ENCODE results near the gene CYTL1. TPM values are rescaled to one million over a fixed set of nuclear protein-coding genes. Genes with fewer than 3 reads are reported as not detected.
A peak's percentile ranks its signal among the peaks of the same experiment; 100 is the strongest.

The CYTL1 gene
- total and polyA plus RNA-seq, 5 donors from 2014 or later = 0.54 TPM; not detected in 4

GRCh38 chr4:4981427-4981826 lies 37.8 kb downstream of the CYTL1 start:
- Mint-ChIP-seq H3K9me3 (peaks cover 0 to 10% (median 3%) of the 10 kb centered on the region in 7 donors), H3K27ac (no peak overlapping the region), H3K36me3 (no peaks in the 10 kb centered on the region), H3K27me3 (peaks cover 15% of the 10 kb centered on the region), H3K4me3 (no peak overlapping the region), H3K4me1 (no peaks in the 10 kb centered on the region)
- H3K27me3 ChIP-seq (ENCODE audit: control insufficient read depth, insufficient read depth, low read length) = no peaks in the 10 kb centered on the region
- no peaks in the 10 kb centered on the region for H3K4me1 ChIP-seq (ENCODE audit: control insufficient read depth, insufficient read depth, low read length, poor library complexity, severe bottlenecking)
- ATAC-seq (ENCODE audit: low read depth in 2 of 2) = no peak
- H3K27ac ChIP-seq (ENCODE audit: insufficient read depth, low read length, poor library complexity, severe bottlenecking) = no peak overlapping the region
- DNase-seq = no peak
- H3K9me3 ChIP-seq (ENCODE audit: control insufficient read depth in 2 of 2, low read length in 2 of 2) = peaks cover 0 to 3% of the 10 kb centered on the region in 2 experiments
- no peaks in the 10 kb centered on the region for H3K36me3 ChIP-seq (ENCODE audit: control insufficient read depth, insufficient read depth, low read length)
- H3K4me3 ChIP-seq (ENCODE audit: low read depth, low read length) = no peak overlapping the region

- peaks cover 2 to 11% (median 3%) of the 10 kb centered on the region in 7 donors for H3K9me3 Mint-ChIP-seq
- H3K27ac Mint-ChIP-seq = peak overlapping the region in 1 of 3 donors; percentile 17
- Histone ChIP-seq H3K4me1 (ENCODE audit: control insufficient read depth, insufficient read depth, low read length, poor library complexity, severe bottlenecking) (no peaks in the 10 kb centered on the region), H3K4me3 (ENCODE audit: low read depth, low read length) (no peak overlapping the region), H3K9me3 (ENCODE audit: control insufficient read depth in 2 of 2, low read length in 2 of 2) (peaks cover 1 to 5% of the 10 kb centered on the region in 2 experiments), H3K27me3 (ENCODE audit: control insufficient read depth, insufficient read depth, low read length) (no peaks in the 10 kb centered on the region), H3K36me3 (ENCODE audit: control insufficient read depth, insufficient read depth, low read length) (no peaks in the 10 kb centered on the region), H3K27ac (ENCODE audit: insufficient read depth, low read length, poor library complexity, severe bottlenecking) (no peak overlapping the region)
- DNase-seq = no peak
- H3K4me1 Mint-ChIP-seq = no peaks in the 10 kb centered on the region
- no peak overlapping the region for H3K4me3 Mint-ChIP-seq
- no peaks in the 10 kb centered on the region for H3K36me3 Mint-ChIP-seq
- peaks cover 15% of the 10 kb centered on the region for H3K27me3 Mint-ChIP-seq
- ATAC-seq (ENCODE audit: low read depth in 2 of 2) = no peak
Measured at GRCh38 chr4:4980621-4981230, 38.5 kb downstream of the CYTL1 start.

- H3K27ac ChIP-seq (ENCODE audit: insufficient read depth, low read length, poor library complexity, severe bottlenecking) = no peak overlapping the region
- Mint-ChIP-seq H3K27me3 (peaks cover 15% of the 10 kb centered on the region), H3K36me3 (no peaks in the 10 kb centered on the region), H3K4me3 (no peak overlapping the region), H3K27ac (no peak overlapping the region), H3K9me3 (peaks cover 3 to 17% (median 4%) of the 10 kb centered on the region in 7 donors), H3K4me1 (no peaks in the 10 kb centered on the region)
- no peaks in the 10 kb centered on the region for H3K4me1 ChIP-seq (ENCODE audit: control insufficient read depth, insufficient read depth, low read length, poor library complexity, severe bottlenecking)
- peaks cover 3 to 13% of the 10 kb centered on the region in 2 experiments for H3K9me3 ChIP-seq (ENCODE audit: control insufficient read depth in 2 of 2, low read length in 2 of 2)
- DNase-seq = no peak
- no peak overlapping the region for H3K4me3 ChIP-seq (ENCODE audit: low read depth, low read length)
- H3K36me3 ChIP-seq (ENCODE audit: control insufficient read depth, insufficient read depth, low read length) = no peaks in the 10 kb centered on the region
- no peak for ATAC-seq (ENCODE audit: low read depth in 2 of 2)
- H3K27me3 ChIP-seq (ENCODE audit: control insufficient read depth, insufficient read depth, low read length) = no peaks in the 10 kb centered on the region
Measured at GRCh38 chr4:4979971-4980370, 39.3 kb downstream of the CYTL1 start.

- H3K27me3 ChIP-seq (ENCODE audit: control insufficient read depth, insufficient read depth, low read length) = no peaks in the 10 kb centered on the region
- Mint-ChIP-seq H3K27ac (no peak overlapping the region), H3K27me3 (peaks cover 11% of the 10 kb centered on the region), H3K4me3 (no peak overlapping the region), H3K9me3 (peaks cover 1 to 25% (median 10%) of the 10 kb centered on the region in 7 donors), H3K36me3 (no peaks in the 10 kb centered on the region), H3K4me1 (no peaks in the 10 kb centered on the region)
- DNase-seq = no peak
- H3K9me3 ChIP-seq (ENCODE audit: control insufficient read depth in 2 of 2, low read length in 2 of 2) = peaks cover 7 to 22% of the 10 kb centered on the region in 2 experiments
- H3K27ac ChIP-seq (ENCODE audit: insufficient read depth, low read length, poor library complexity, severe bottlenecking) = no peak overlapping the region
- no peak for ATAC-seq (ENCODE audit: low read depth in 2 of 2)
- H3K36me3 ChIP-seq (ENCODE audit: control insufficient read depth, insufficient read depth, low read length) = no peaks in the 10 kb centered on the region
- H3K4me1 ChIP-seq (ENCODE audit: control insufficient read depth, insufficient read depth, low read length, poor library complexity, severe bottlenecking) = no peaks in the 10 kb centered on the region
- H3K4me3 ChIP-seq (ENCODE audit: low read depth, low read length) = no peak overlapping the region
Measured at GRCh38 chr4:4974727-4975126, 44.5 kb downstream of the CYTL1 start.

GRCh38 chr4:4971796-4972195 lies 47.5 kb downstream of the CYTL1 start:
- H3K27me3 Mint-ChIP-seq = peaks cover 14% of the 10 kb centered on the region
- H3K4me3 Mint-ChIP-seq = no peak overlapping the region
- no peak overlapping the region for H3K27ac ChIP-seq (ENCODE audit: insufficient read depth, low read length, poor library complexity, severe bottlenecking)
- no peaks in the 10 kb centered on the region for H3K36me3 Mint-ChIP-seq
- no peak overlapping the region for H3K27ac Mint-ChIP-seq
- no peaks in the 10 kb centered on the region for H3K4me1 Mint-ChIP-seq
- peaks cover 2 to 22% (median 7%) of the 10 kb centered on the region in 7 donors for H3K9me3 Mint-ChIP-seq
- H3K4me3 ChIP-seq (ENCODE audit: low read depth, low read length) = no peak overlapping the region
- H3K36me3 ChIP-seq (ENCODE audit: control insufficient read depth, insufficient read depth, low read length) = no peaks in the 10 kb centered on the region
- peaks cover 2% of the 10 kb centered on the region for H3K27me3 ChIP-seq (ENCODE audit: control insufficient read depth, insufficient read depth, low read length)
- no peak for DNase-seq
- no peak for ATAC-seq (ENCODE audit: low read depth in 2 of 2)
- peaks cover 7 to 19% of the 10 kb centered on the region in 2 experiments for H3K9me3 ChIP-seq (ENCODE audit: control insufficient read depth in 2 of 2, low read length in 2 of 2)
- H3K4me1 ChIP-seq (ENCODE audit: control insufficient read depth, insufficient read depth, low read length, poor library complexity, severe bottlenecking) = no peaks in the 10 kb centered on the region

GRCh38 chr4:4969298-4969697 lies 50.0 kb downstream of the CYTL1 start:
- H3K27ac ChIP-seq (ENCODE audit: insufficient read depth, low read length, poor library complexity, severe bottlenecking) = no peak overlapping the region
- DNase-seq = no peak
- peaks cover 2% of the 10 kb centered on the region for H3K27me3 ChIP-seq (ENCODE audit: control insufficient read depth, insufficient read depth, low read length)
- peaks cover 3 to 6% of the 10 kb centered on the region in 2 experiments for H3K9me3 ChIP-seq (ENCODE audit: control insufficient read depth in 2 of 2, low read length in 2 of 2)
- Mint-ChIP-seq H3K27ac (no peak overlapping the region), H3K36me3 (no peaks in the 10 kb centered on the region), H3K27me3 (peaks cover 14% of the 10 kb centered on the region), H3K9me3 (peaks cover 0 to 12% (median 6%) of the 10 kb centered on the region in 7 donors), H3K4me1 (no peaks in the 10 kb centered on the region), H3K4me3 (no peak overlapping the region)
- no peaks in the 10 kb centered on the region for H3K4me1 ChIP-seq (ENCODE audit: control insufficient read depth, insufficient read depth, low read length, poor library complexity, severe bottlenecking)
- H3K36me3 ChIP-seq (ENCODE audit: control insufficient read depth, insufficient read depth, low read length) = no peaks in the 10 kb centered on the region
- H3K4me3 ChIP-seq (ENCODE audit: low read depth, low read length) = no peak overlapping the region
- no peak for ATAC-seq (ENCODE audit: low read depth in 2 of 2)

- peaks cover 2% of the 10 kb centered on the region for H3K27me3 ChIP-seq (ENCODE audit: control insufficient read depth, insufficient read depth, low read length)
- ATAC-seq (ENCODE audit: low read depth in 2 of 2) (no peak), DNase-seq (no peak)
- Mint-ChIP-seq H3K27me3 (peaks cover 11% of the 10 kb centered on the region), H3K9me3 (peaks cover 0 to 14% (median 8%) of the 10 kb centered on the region in 7 donors), H3K4me3 (no peak overlapping the region), H3K36me3 (no peaks in the 10 kb centered on the region), H3K4me1 (no peaks in the 10 kb centered on the region), H3K27ac (no peak overlapping the region)
- H3K4me1 ChIP-seq (ENCODE audit: control insufficient read depth, insufficient read depth, low read length, poor library complexity, severe bottlenecking) = no peaks in the 10 kb centered on the region
- H3K9me3 ChIP-seq (ENCODE audit: control insufficient read depth in 2 of 2, low read length in 2 of 2) = peaks cover 12 to 14% of the 10 kb centered on the region in 2 experiments
- no peak overlapping the region for H3K27ac ChIP-seq (ENCODE audit: insufficient read depth, low read length, poor library complexity, severe bottlenecking)
- H3K36me3 ChIP-seq (ENCODE audit: control insufficient read depth, insufficient read depth, low read length) = no peaks in the 10 kb centered on the region
- no peak overlapping the region for H3K4me3 ChIP-seq (ENCODE audit: low read depth, low read length)
Measured at GRCh38 chr4:4968161-4968725, 51.0 kb downstream of the CYTL1 start.
